GM12878 (cell line): ENCODE measurements around the gene OCA2. TPM values are rescaled to one million over a fixed set of nuclear protein-coding genes. Genes with fewer than 3 reads are reported as not detected.

Experiments
- ATAC-seq: fragments of 200-7000 bp; cut with Tn5 transposase; 3 replicates; pipeline ENCODE4 v1.9.1; 2020; ENCODE audit warnings: mild to moderate bottlenecking, moderate library complexity
- BruUV-seq: library from RNA; stranded (reverse); fragments of 400-500 nt; replicated peaks from 2 replicates; lab custom pipeline; 2021; lab: Mats Ljungman, UMichigan
- CTCF ChIA-PET: fragments of 300-600 bp; sonication (Branson Sonifier 250); formaldehyde crosslinking; extraction: SDS; loops from one replicate; lab custom pipeline; 2021; ENCODE audit warnings: inconsistent platforms; lab: Yijun Ruan, JAX
- POLR2A ChIA-PET: fragments of 350-600 bp; formaldehyde crosslinking; extraction: SDS; loops from one replicate; lab custom pipeline; 2021; ENCODE audit warnings: inconsistent platforms; lab: Charles Lee
- RAD21 ChIA-PET: fragments of 300-600 bp; sonication (Branson Sonifier 250); formaldehyde crosslinking; loops from one replicate; lab custom pipeline; 2023; ENCODE audit warnings: antibody characterized with exemption; ENCODE audit not compliant: unreplicated experiment; lab: Charles Lee
- SMC1A ChIA-PET: fragments of 300-600 bp; sonication (Branson Sonifier 250); formaldehyde crosslinking; loops from one replicate; lab custom pipeline; 2023; ENCODE audit not compliant: unreplicated experiment, uncharacterized antibody; lab: Charles Lee
- DNase-seq: peaks from one replicate; pipeline ENCODE4 v3.0.0-alpha.2; 2011; ENCODE audit warnings: low read depth, low spot score
- FAIRE-seq: peaks from 3 replicates; lab custom pipeline; 2011; peaks lifted over from hg19 to GRCh38; lab: Jason Lieb, UNC
- H2AFZ ChIP-seq: 2 replicates; pipeline ENCODE4 v1.6.0; 2011; ENCODE audit warnings: low read depth, low read length, control low read depth; ENCODE audit not compliant: control insufficient read depth
- H3K27ac ChIP-seq: 2 replicates; pipeline ENCODE4 v1.5.1; 2011; ENCODE audit warnings: control low read depth; ENCODE audit not compliant: control insufficient read depth, insufficient read depth
- H3K27me3 ChIP-seq, 2 experiments: replicated peaks in 1 of 2; 2 replicates each; pipeline versions ENCODE4 v1.6.0 to v1.6.1; 2011; ENCODE audit warnings: low read length in 1 of 2; ENCODE audit not compliant: control insufficient read depth in 2 of 2, insufficient read depth in 2 of 2
- H3K36me3 ChIP-seq, 2 experiments: 2 replicates each; pipeline ENCODE4 v1.5.1; 2011; ENCODE audit warnings: low read length in 1 of 2; ENCODE audit not compliant: control insufficient read depth in 2 of 2, insufficient read depth in 2 of 2
- H3K4me1 ChIP-seq: 2 replicates; pipeline ENCODE4 v1.6.1; 2011; ENCODE audit warnings: mild to moderate bottlenecking, low read length, moderate library complexity, mixed read lengths; ENCODE audit not compliant: control insufficient read depth, insufficient read depth
- H3K4me2 ChIP-seq: 2 replicates; pipeline ENCODE4 v1.6.0; 2011; ENCODE audit warnings: control low read depth; ENCODE audit not compliant: control insufficient read depth, insufficient read depth
- H3K4me3 ChIP-seq: fragments of 200-600 bp; sonication (generic); 2 replicates; pipeline ENCODE4 v1.5.1; 2016
- H3K79me2 ChIP-seq: 2 replicates; pipeline ENCODE4 v1.6.0; 2011; ENCODE audit warnings: low read length; ENCODE audit not compliant: control insufficient read depth, insufficient read depth
- H3K9ac ChIP-seq: 2 replicates; pipeline ENCODE4 v1.8.0; 2011; ENCODE audit warnings: low read length, control low read depth, mixed read lengths; ENCODE audit not compliant: control insufficient read depth, insufficient read depth
- H3K9me3 ChIP-seq: replicated peaks from 3 replicates; pipeline ENCODE4 v1.5.1; 2011; ENCODE audit warnings: mild to moderate bottlenecking, low read length; ENCODE audit not compliant: control insufficient read depth, insufficient read depth
- H4K20me1 ChIP-seq: 2 replicates; pipeline ENCODE4 v1.6.0; 2011; ENCODE audit not compliant: control insufficient read depth, insufficient read depth
- BMI1 ChIP-seq: fragments of 450-650 bp; IDR thresholded peaks from 2 replicates; pipeline ENCODE4 v1.6.1; 2016; ENCODE audit warnings: mild to moderate bottlenecking, moderate library complexity, borderline replicate concordance
- CREB1 ChIP-seq: IDR thresholded peaks from 2 replicates; pipeline ENCODE4 v1.6.1; 2012; ENCODE audit warnings: low read depth, mild to moderate bottlenecking, inconsistent platforms
- GABPA ChIP-seq: IDR thresholded peaks from 2 replicates; pipeline ENCODE4 v1.6.1; 2014; ENCODE audit warnings: antibody characterized with exemption, low read depth, mild to moderate bottlenecking, inconsistent platforms
- IKZF1 ChIP-seq: fragments of 450-650 bp; conservative IDR thresholded peaks from 2 replicates; pipeline ENCODE4 v1.6.1; 2017; ENCODE audit warnings: antibody characterized with exemption, mild to moderate bottlenecking
- JUND ChIP-seq: IDR thresholded peaks from 2 replicates; pipeline ENCODE4 v1.6.1; 2012; ENCODE audit warnings: low read depth, mild to moderate bottlenecking, low read length, improper control_type of control experiment, moderate library complexity
- NBN ChIP-seq: fragments of 450-650 bp; IDR thresholded peaks from 2 replicates; pipeline ENCODE4 v1.6.1; 2016
- NFXL1 ChIP-seq: fragments of 450-650 bp; IDR thresholded peaks from 2 replicates; pipeline ENCODE4 v1.6.1; 2017; ENCODE audit warnings: antibody characterized with exemption, mild to moderate bottlenecking, borderline replicate concordance
- NR2F1 ChIP-seq: fragments of 450-650 bp; conservative IDR thresholded peaks from 2 replicates; pipeline ENCODE4 v1.6.1; 2017; ENCODE audit warnings: mild to moderate bottlenecking
- NRF1 ChIP-seq: conservative IDR thresholded peaks from 2 replicates; pipeline ENCODE4 v1.6.1; 2011; ENCODE audit warnings: mild to moderate bottlenecking, low read depth, low read length, improper control_type of control experiment
- PML ChIP-seq: IDR thresholded peaks from 2 replicates; pipeline ENCODE4 v1.6.1; 2012; ENCODE audit warnings: low read length, inconsistent platforms
- RAD21 ChIP-seq: IDR thresholded peaks from 2 replicates; pipeline ENCODE4 v1.6.1; 2011; ENCODE audit warnings: mild to moderate bottlenecking, low read depth, low read length, moderate library complexity; ENCODE audit not compliant: insufficient read depth
- RCOR1 ChIP-seq: conservative IDR thresholded peaks from 2 replicates; pipeline ENCODE4 v1.6.1; 2012; ENCODE audit warnings: low read depth, low read length, improper control_type of control experiment
- SKIL ChIP-seq: fragments of 450-650 bp; IDR thresholded peaks from 2 replicates; pipeline ENCODE4 v1.6.1; 2017; ENCODE audit warnings: mild to moderate bottlenecking, low read depth, inconsistent platforms; ENCODE audit not compliant: poor library complexity, severe bottlenecking
- SMAD1 ChIP-seq: fragments of 450-650 bp; IDR thresholded peaks from 2 replicates; pipeline ENCODE4 v1.6.1; 2018; ENCODE audit warnings: mild to moderate bottlenecking, low read depth; ENCODE audit not compliant: partially characterized antibody
- SREBF1 ChIP-seq: IDR thresholded peaks from 2 replicates; pipeline ENCODE4 v1.6.1; 2012; ENCODE audit warnings: mild to moderate bottlenecking, low read length
- SUZ12 ChIP-seq: fragments of 200-600 bp; sonication (generic); IDR thresholded peaks from one replicate; pipeline ENCODE4 v1.6.1; 2018; ENCODE audit warnings: antibody characterized with exemption, mild to moderate bottlenecking; ENCODE audit not compliant: unreplicated experiment
- USF2 ChIP-seq: IDR thresholded peaks from 2 replicates; pipeline ENCODE4 v1.6.1; 2011; ENCODE audit warnings: low read depth, low read length, improper control_type of control experiment, borderline replicate concordance
- ZNF592 ChIP-seq: fragments of 450-650 bp; IDR thresholded peaks from 2 replicates; pipeline ENCODE4 v1.6.1; 2017; ENCODE audit warnings: mild to moderate bottlenecking, moderate library complexity
- WGBS: methylation state at CpG from one replicate; pipeline ENCODE4 v1.1.6; 2016; ENCODE audit warnings: low lambda C conversion rate; ENCODE audit not compliant: insufficient replicate concordance, insufficient coverage; ENCODE audit errors: missing lambda C conversion rate; 5-methylcytosine and 5-hydroxymethylcytosine counted together
- in situ Hi-C: fragments of 300-500 bp; cut with MboI; formaldehyde crosslinking; loops from 9 replicates; pipeline ENCODE4 v1.14.3; 2018; ENCODE audit warnings: mixed read lengths
- intact Hi-C: fragments of 100-400 bp; cut with micrococcal nuclease; formaldehyde crosslinking; loops from one replicate; pipeline ENCODE4 v1.14.2; 2022; ENCODE audit not compliant: unreplicated experiment
- polyA plus RNA-seq, 11 experiments: library from polyadenylated mRNA; depleted of rRNA in 4 of 11; unstranded in 6 of 11; stranded (reverse) in 5 of 11; fragments of >200 nt; fragmentation: Nextera tagmentation in 4 of 11; fragmentation: Illumina TruSeq in 1 of 11; extraction: Ambion mirVana in 4 of 11; extraction: Trizol in 1 of 11; gene quantifications; 1 replicate in 1 of 11; 2 replicates in 10 of 11; pipeline versions ENCODE4 v1.2.1 to v1.2.3, GENCODE V29; 2011 to 2016; ENCODE audit warnings: inconsistent platforms in 2 of 11, missing spikeins in 2 of 11, low read depth in 1 of 11
- total RNA-seq, 4 experiments: library from RNA; depleted of rRNA in 3 of 4; stranded (reverse); fragments of >200 nt in 3 of 4; fragmentation: Illumina TruSeq in 1 of 4; extraction: Trizol in 1 of 4; gene quantifications; 2 replicates each; pipeline versions ENCODE4 v1.2.1 to v1.2.3, GENCODE V29; 2013 to 2021

The OCA2 gene
- total and polyA plus RNA-seq, 10 of the 15 experiments (the other 5 are each of a cell fraction or from before 2014, with no cell fraction given): 0.04 to 1.8 TPM; not detected in 8

- BruUV-seq: no TSS peak
- ChIA-PET CTCF (no interaction called here), POLR2A (no interaction called here), SMC1A (no interaction called here), RAD21 (no interaction called here)
- intact Hi-C loops: no loop called here
- DNase-seq (no peak), FAIRE-seq (no peak), ATAC-seq (no peak)
- in situ Hi-C loops: no loop called here
- Histone ChIP-seq H3K4me2 (no peak overlapping the region), H3K4me3 (no peak overlapping the region), H3K79me2 (no peaks in the 10 kb centered on the region), H3K27ac (no peak overlapping the region), H3K9me3 (no peaks in the 10 kb centered on the region; the same call in 2 of the 3 replicates), H4K20me1 (no peaks in the 10 kb centered on the region), H3K4me1 (no peaks in the 10 kb centered on the region), H2AFZ (no peak overlapping the region), H3K9ac (no peak overlapping the region), H3K36me3 (no peaks in the 10 kb centered on the region), H3K27me3 (no peaks in the 10 kb centered on the region)
- 10% methylated on average over 7 of the region's 7 CpGs for WGBS
- TF ChIP-seq RAD21 (no peak), PML (no peak), NBN (no peak), CREB1 (no peak), NFXL1 (no peak), SMAD1 (no peak), JUND (no peak), ZNF592 (no peak), USF2 (no peak), SREBF1 (no peak), RCOR1 (no peak), BMI1 (no peak), IKZF1 (no peak), GABPA (no peak), SKIL (no peak), NRF1 (no peak), SUZ12 (no peak), NR2F1 (no peak)
These were observed 278.9 kb downstream of the OCA2 start for GRCh38 chr15:27820232-27820631.
